GM12891 (cell line): ENCODE data around the gene GAST.
"Not testable (repeated sequence)": the region's sequence is repeated elsewhere in the genome, so short reads cannot be mapped to it uniquely, and the experiment has no call there.

Experiments
- PAX5 ChIP-seq: IDR thresholded peaks from 2 replicates; pipeline ENCODE4 v1.6.1; 2011; ENCODE audit warnings: low read length, moderate library complexity, mild to moderate bottlenecking; ENCODE audit not compliant: insufficient read depth, severe bottlenecking
- POLR2A ChIP-seq: IDR thresholded peaks from 2 replicates; pipeline ENCODE4 v1.6.1; 2011; ENCODE audit warnings: low read depth, low read length, control low read depth
- POLR2AphosphoS5 ChIP-seq: IDR thresholded peaks from 2 replicates; pipeline ENCODE4 v1.6.1; 2011; ENCODE audit warnings: low read depth, low read length, control low read depth
- POU2F2 ChIP-seq: IDR thresholded peaks from 2 replicates; pipeline ENCODE4 v1.6.1; 2011; ENCODE audit warnings: low read depth, mild to moderate bottlenecking, control low read depth, low read length, moderate library complexity
- SPI1 ChIP-seq: IDR thresholded peaks from 2 replicates; pipeline ENCODE4 v1.6.1; 2011; ENCODE audit warnings: low read depth, low read length, control low read depth
- TAF1 ChIP-seq: IDR thresholded peaks from 2 replicates; pipeline ENCODE4 v1.6.1; 2011; ENCODE audit warnings: low read depth, low read length, control low read depth

DNA sequence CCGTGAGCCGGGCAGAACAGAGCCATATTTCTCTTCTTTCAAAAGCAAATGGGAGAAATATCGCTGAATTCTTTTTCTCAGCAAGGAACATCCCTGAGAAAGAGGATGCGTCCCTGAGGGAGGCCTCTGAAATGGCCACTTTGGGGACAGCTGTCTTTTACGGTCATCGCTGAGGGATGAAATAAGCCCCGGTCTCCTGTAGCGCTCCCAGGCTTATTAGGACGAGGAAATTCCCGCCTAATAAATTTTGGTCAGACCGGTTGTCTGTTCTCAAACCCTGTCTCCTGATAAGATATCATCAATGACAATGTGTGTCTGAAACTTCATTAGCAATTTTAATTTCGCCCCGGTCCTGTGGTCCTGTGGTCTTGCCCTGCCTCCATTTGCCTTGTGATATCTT lies 26.4 kb upstream of the GAST start:
- TF ChIP-seq POLR2A, POLR2AphosphoS5, TAF1, POU2F2, SPI1, PAX5: not testable (repeated sequence)
